BJ (cell line): ENCODE data around the gene FBXW11. TPM values are rescaled to one million over a fixed set of nuclear protein-coding genes. Genes with fewer than 3 reads are reported as not detected.
"Not testable (repeated sequence)": the region's sequence is repeated elsewhere in the genome, so short reads cannot be mapped to it uniquely, and the experiment has no call there.

Experiments used
- CTCF ChIA-PET: fragments of 350-600 bp; formaldehyde crosslinking; extraction: SDS; loops from one replicate; lab custom pipeline; 2021; ENCODE audit warnings: antibody characterized with exemption, inconsistent platforms; lab: Yijun Ruan, JAX
- POLR2A ChIA-PET: fragments of 300-600 bp; sonication (Branson Sonifier 250); formaldehyde crosslinking; extraction: SDS; loops from one replicate; lab custom pipeline; 2021; ENCODE audit warnings: antibody characterized with exemption; lab: Charles Lee
- DNase-seq: peaks from one replicate; pipeline ENCODE4 v3.0.0-alpha.2; 2011; ENCODE audit warnings: low read depth
- H3K27me3 ChIP-seq: 2 replicates; pipeline ENCODE4 v1.6.0; 2011; ENCODE audit warnings: low read length; ENCODE audit not compliant: control insufficient read depth, insufficient read depth
- H3K36me3 ChIP-seq: 2 replicates; pipeline ENCODE4 v1.5.1; 2011; ENCODE audit warnings: low read length; ENCODE audit not compliant: control insufficient read depth, insufficient read depth
- H3K4me3 ChIP-seq: 2 replicates; pipeline ENCODE4 v1.5.1; 2011; ENCODE audit warnings: low read depth, mild to moderate bottlenecking, control low read depth, low read length
- CTCF ChIP-seq: IDR thresholded peaks from 2 replicates; pipeline ENCODE4 v1.5.1; 2011; ENCODE audit warnings: low read depth, mild to moderate bottlenecking, control low read depth, inconsistent platforms, low read length, moderate library complexity; ENCODE audit not compliant: insufficient read depth
- polyA plus RNA-seq: library from polyadenylated mRNA; depleted of rRNA; stranded (reverse); fragments of >200 nt; gene quantifications from 2 replicates; pipeline ENCODE4 v1.2.3, GENCODE V29; 2011

FBXW11 gene
- polyA plus RNA-seq, 1 experiment: 55.5 TPM

- no peak overlapping the region for H3K4me3 ChIP-seq
- no peaks in the 10 kb centered on the region for H3K27me3 ChIP-seq
- TF ChIP-seq CTCF: no peak
- ChIA-PET CTCF (interaction anchor here (0.8 kb wide), 1 partner anchor 62 kb away, joined by 3 read pairs; no protein-coding TSS in a partner anchor), POLR2A (no interaction called here)
- no peak for DNase-seq
- H3K36me3 ChIP-seq: no peaks in the 10 kb centered on the region; the same call in 1 of the 2 replicates
These were observed 24.6 kb downstream of the FBXW11 start for GRCh38 chr5:171981847-171982246.

DNA sequence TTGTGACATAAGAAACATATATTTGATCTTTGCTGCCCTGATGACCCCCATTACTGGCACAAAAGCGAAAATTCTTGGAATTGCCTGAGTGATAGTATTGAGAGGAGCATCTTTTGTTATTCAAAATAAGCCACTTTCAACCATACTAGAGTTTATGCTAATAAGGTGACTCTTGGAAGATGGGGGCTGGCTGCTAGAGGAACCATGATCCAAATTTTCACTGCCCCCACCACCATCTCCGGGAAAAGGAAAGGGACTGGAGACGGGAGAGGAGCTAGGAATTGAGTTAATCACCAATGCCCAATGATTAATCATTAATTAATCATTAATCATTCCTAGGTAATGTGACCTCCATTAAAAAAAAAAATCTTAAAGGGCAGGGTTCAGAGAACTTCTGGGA lies 25.6 kb downstream of the FBXW11 start:
- no peak for DNase-seq
- CTCF ChIA-PET: no interaction called here
- no peaks in the 10 kb centered on the region for H3K27me3 ChIP-seq
- H3K4me3 ChIP-seq: no peak overlapping the region
- POLR2A ChIA-PET: interaction anchor here (0.5 kb wide), 1 partner anchor 48 kb away, joined by 7 read pairs; no protein-coding TSS in a partner anchor
- H3K36me3 ChIP-seq: no peaks in the 10 kb centered on the region
- no peak for TF ChIP-seq CTCF

DNA sequence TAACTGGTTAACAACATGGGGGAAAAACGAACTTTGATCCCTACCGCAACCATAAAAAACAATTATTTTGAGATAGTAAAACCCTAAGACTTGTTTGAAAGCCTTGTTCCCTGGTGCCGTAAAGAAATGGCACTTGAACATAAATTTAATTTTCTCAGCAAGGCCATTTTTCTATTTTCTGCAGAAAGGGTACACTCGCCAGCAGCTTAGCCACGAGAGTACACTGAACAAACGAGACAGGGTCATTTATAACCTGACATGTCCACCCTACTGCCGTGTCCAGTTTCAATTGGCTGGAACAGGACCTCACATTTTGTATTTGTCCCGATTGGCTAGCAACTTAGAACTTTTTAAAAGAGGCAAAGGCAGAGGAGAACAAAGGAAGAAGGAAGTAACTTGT lies 26.8 kb downstream of the FBXW11 start:
- no peak for TF ChIP-seq CTCF
- no peak overlapping the region for H3K4me3 ChIP-seq
- no peaks in the 10 kb centered on the region for H3K27me3 ChIP-seq
- no peak for DNase-seq
- POLR2A ChIA-PET: no interaction called here
- CTCF ChIA-PET: no interaction called here
- no peaks in the 10 kb centered on the region for H3K36me3 ChIP-seq

- TF ChIP-seq CTCF: no peak
- ChIA-PET POLR2A (interaction anchor here (0.6 kb wide), 1 partner anchor 22 kb away, joined by 3 read pairs; no protein-coding TSS in a partner anchor), CTCF (no interaction called here)
- no peak for DNase-seq
- Histone ChIP-seq H3K4me3 (no peak overlapping the region), H3K27me3 (no peaks in the 10 kb centered on the region), H3K36me3 (no peaks in the 10 kb centered on the region)
These were observed 27.9 kb downstream of the FBXW11 start for GRCh38 chr5:171978519-171978918.

GRCh38 chr5:171978016-171978415 lies 28.4 kb downstream of the FBXW11 start:
- Histone ChIP-seq H3K36me3 (no peaks in the 10 kb centered on the region), H3K27me3 (no peaks in the 10 kb centered on the region), H3K4me3 (no peak overlapping the region)
- DNase-seq: no peak
- ChIA-PET CTCF (no interaction called here), POLR2A (no interaction called here)
- no peak for TF ChIP-seq CTCF

- H3K4me3 ChIP-seq, H3K36me3 ChIP-seq, CTCF ChIA-PET, POLR2A ChIA-PET, H3K27me3 ChIP-seq, DNase-seq: not testable (repeated sequence)
These were observed 29.0 kb downstream of the FBXW11 start for GRCh38 chr5:171977244-171977950.
